Naive B cell (primary cell): ENCODE data around the gene PPIL1. TPM values are rescaled to one million over a fixed set of nuclear protein-coding genes. Genes with fewer than 3 reads are reported as not detected.

Experiments
- ATAC-seq, 2 donors: fragments of 150-1000 bp; cut with Tn5 transposase; 2 replicates each; pipeline ENCODE4 v1.10.0; 2021; ENCODE audit warnings: low read depth in 2 of 2, mild to moderate bottlenecking in 2 of 2, moderate library complexity in 2 of 2
- DNase-seq: peaks from one replicate; pipeline ENCODE4 v3.0.0; 2022
- H3K27ac Mint-ChIP-seq, 6 donors: one replicate each; pipeline ENCODE4 v1.8.0; 2020 to 2022; ENCODE audit warnings: mild to moderate bottlenecking in 6 of 6, mixed read lengths in 6 of 6, moderate library complexity in 5 of 6, inconsistent platforms in 2 of 6
- H3K27me3 Mint-ChIP-seq, 3 donors: one replicate each; pipeline ENCODE4 v1.8.0; 2021 to 2022; ENCODE audit warnings: mixed read lengths in 3 of 3, mild to moderate bottlenecking in 1 of 3
- H3K36me3 Mint-ChIP-seq, 2 donors: one replicate each; pipeline ENCODE4 v1.8.0; 2020 to 2022; ENCODE audit warnings: mixed read lengths in 2 of 2, inconsistent platforms in 1 of 2, mild to moderate bottlenecking in 1 of 2
- H3K4me1 Mint-ChIP-seq, 3 donors: one replicate each; pipeline ENCODE4 v1.8.0; 2020 to 2022; ENCODE audit warnings: mixed read lengths in 3 of 3, inconsistent platforms in 1 of 3, mild to moderate bottlenecking in 1 of 3, moderate library complexity in 1 of 3
- H3K4me3 Mint-ChIP-seq, 8 donors: one replicate each; pipeline ENCODE4 v1.8.0; 2020 to 2022; ENCODE audit warnings: mild to moderate bottlenecking in 8 of 8, mixed read lengths in 8 of 8, moderate library complexity in 8 of 8, inconsistent platforms in 2 of 8
- H3K9me3 Mint-ChIP-seq, 7 donors: one replicate each; pipeline ENCODE4 v1.8.0; 2020 to 2022; ENCODE audit warnings: mixed read lengths in 7 of 7, mild to moderate bottlenecking in 5 of 7, inconsistent platforms in 2 of 7, moderate library complexity in 1 of 7
- polyA plus RNA-seq, 6 donors: library from polyadenylated mRNA; unstranded; fragments of 300-500 nt; fragmentation: Illumina TruSeq; gene quantifications; one replicate each; pipeline ENCODE4 v1.2.3, GENCODE V29; 2021; ENCODE audit warnings: low read depth in 6 of 6

The PPIL1 gene
- 10 to 100 TPM in 2 of 6 donors, 1 to 10 TPM in 4; 4.9 to 12.2 (median 6.8) TPM for polyA plus RNA-seq

DNA sequence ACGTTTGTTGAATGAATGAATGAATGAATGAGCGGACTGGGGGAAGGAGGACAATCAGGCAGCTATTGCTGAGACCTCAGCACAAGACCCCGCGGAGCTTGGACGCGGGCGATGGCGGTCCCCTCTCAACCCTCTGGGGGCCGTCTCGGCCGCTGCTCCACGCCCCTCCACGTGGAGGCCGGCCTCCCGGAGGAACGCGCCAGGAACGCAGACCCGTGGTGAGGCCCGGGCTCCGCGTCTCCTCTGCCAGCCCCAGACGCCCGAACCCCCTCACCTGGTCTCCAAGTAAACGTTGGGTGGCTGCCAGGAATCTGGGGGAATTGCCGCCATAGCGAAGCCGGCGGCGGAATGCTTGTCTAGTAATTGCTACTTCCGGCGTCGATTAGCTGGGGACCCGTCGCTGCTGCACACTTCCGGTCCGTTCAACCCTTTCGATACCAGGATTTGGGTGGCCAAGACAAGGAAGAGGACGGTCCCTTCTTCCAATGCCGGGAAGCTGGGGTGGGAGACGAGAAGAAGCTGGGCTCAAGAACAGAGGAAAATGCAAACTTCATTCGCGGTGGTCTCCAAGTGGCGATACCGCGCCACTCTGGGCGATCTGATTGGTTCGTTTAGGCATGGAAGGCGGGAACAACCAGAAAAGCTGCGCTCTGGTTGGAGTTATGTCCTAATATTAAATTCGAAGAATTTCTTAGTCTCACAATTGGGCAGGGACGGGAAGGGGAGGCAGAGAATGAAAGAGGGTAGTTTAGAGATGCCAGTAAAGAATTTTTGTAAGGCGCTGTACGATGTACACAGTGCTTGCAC is at the start of gene PPIL1:
TSS of gene PPIL1 (minus strand) at position 361 of the 807 bp plus-strand sequence. CDS start at position 330, 31 bp downstream.
- H3K4me3 Mint-ChIP-seq = peak within 1 kb of the TSS; percentile 92 to 99 (median 97)
- peak within 1 kb of the TSS; percentile 83 to 98 (median 97) for H3K27ac Mint-ChIP-seq

DNA sequence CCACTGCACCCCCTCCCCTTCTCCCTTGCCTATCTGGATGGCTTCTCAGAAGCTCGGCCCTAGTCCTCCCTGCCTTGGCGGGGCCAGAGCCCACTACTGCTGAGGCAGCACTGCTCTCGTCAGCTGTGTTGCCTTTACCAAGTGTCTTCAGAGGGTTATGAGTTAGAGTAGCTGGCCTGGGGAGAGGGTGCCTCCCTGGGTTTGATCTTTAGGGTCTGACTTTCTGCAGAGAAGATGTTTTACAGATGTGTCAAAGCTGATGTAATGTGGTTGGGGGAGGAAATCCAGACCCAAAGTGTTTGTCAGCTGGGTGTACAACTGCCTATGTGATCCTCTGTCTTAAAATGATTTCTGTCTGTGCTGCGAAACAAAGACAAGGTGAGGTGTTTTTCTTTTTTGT is 49.5 kb upstream of the PPIL1 start:
- H3K4me3 Mint-ChIP-seq = no peak overlapping the region
- DNase-seq (no peak), ATAC-seq (no peak)
- H3K27me3 Mint-ChIP-seq = no peaks in the 10 kb centered on the region
- peaks cover 12 to 14% of the 10 kb centered on the region in 2 donors for H3K36me3 Mint-ChIP-seq
- peak overlapping the region in 2 of 6 donors; percentile 18 to 65 for H3K27ac Mint-ChIP-seq
- H3K9me3 Mint-ChIP-seq = no peaks in the 10 kb centered on the region
- H3K4me1 Mint-ChIP-seq = peaks cover 4 to 8% (median 6%) of the 10 kb centered on the region in 3 donors

More for the DNA sequence above, at the start of gene PPIL1:
- DNase-seq (peak; percentile 88), ATAC-seq (peak; percentile 88 to 89)
- no peaks in the 10 kb centered on the region for H3K9me3 Mint-ChIP-seq
- H3K4me1 Mint-ChIP-seq = peaks cover 19 to 39% (median 32%) of the 10 kb centered on the region in 3 donors
- peaks cover 0 to 8% of the 10 kb centered on the region in 2 donors for H3K36me3 Mint-ChIP-seq
- peaks cover 0 to 12% (median 7%) of the 10 kb centered on the region in 3 donors for H3K27me3 Mint-ChIP-seq

- peaks cover 23% of the 10 kb centered on the region in 2 donors for H3K36me3 Mint-ChIP-seq
- no peaks in the 10 kb centered on the region for H3K9me3 Mint-ChIP-seq
- DNase-seq (no peak), ATAC-seq (no peak)
- no peaks in the 10 kb centered on the region for H3K27me3 Mint-ChIP-seq
- no peaks in the 10 kb centered on the region for H3K4me1 Mint-ChIP-seq
- no peak overlapping the region for H3K4me3 Mint-ChIP-seq
- H3K27ac Mint-ChIP-seq = no peak overlapping the region
These were observed 45.9 kb upstream of the PPIL1 start for GRCh38 chr6:36920546-36920945.

- Mint-ChIP-seq H3K4me3 (no peak overlapping the region), H3K27me3 (no peaks in the 10 kb centered on the region), H3K4me1 (no peaks in the 10 kb centered on the region), H3K9me3 (no peaks in the 10 kb centered on the region), H3K27ac (peak overlapping the region in 1 of 6 donors; percentile 58), H3K36me3 (peaks cover 23 to 25% of the 10 kb centered on the region in 2 donors)
- DNase-seq = no peak
- no peak for ATAC-seq
These were observed 45.4 kb upstream of the PPIL1 start for GRCh38 chr6:36920049-36920448.

GRCh38 chr6:36917541-36918193 is 43.1 kb upstream of the PPIL1 start:
- H3K4me3 Mint-ChIP-seq = no peak overlapping the region
- H3K27me3 Mint-ChIP-seq = no peaks in the 10 kb centered on the region
- H3K27ac Mint-ChIP-seq = no peak overlapping the region
- DNase-seq = no peak
- ATAC-seq = no peak
- H3K9me3 Mint-ChIP-seq = no peaks in the 10 kb centered on the region
- peaks cover 3 to 4% (median 4%) of the 10 kb centered on the region in 3 donors for H3K4me1 Mint-ChIP-seq
- peaks cover 15 to 28% of the 10 kb centered on the region in 2 donors for H3K36me3 Mint-ChIP-seq

GRCh38 chr6:36916126-36916525 is 41.5 kb upstream of the PPIL1 start:
- DNase-seq = no peak
- no peak for ATAC-seq
- no peak overlapping the region for H3K4me3 Mint-ChIP-seq
- no peaks in the 10 kb centered on the region for H3K27me3 Mint-ChIP-seq
- H3K4me1 Mint-ChIP-seq = peaks cover 14 to 16% (median 16%) of the 10 kb centered on the region in 3 donors
- no peaks in the 10 kb centered on the region for H3K9me3 Mint-ChIP-seq
- H3K36me3 Mint-ChIP-seq = peaks cover 15 to 28% of the 10 kb centered on the region in 2 donors
- peak overlapping the region in 2 of 6 donors; percentile 36 to 68 for H3K27ac Mint-ChIP-seq

DNA sequence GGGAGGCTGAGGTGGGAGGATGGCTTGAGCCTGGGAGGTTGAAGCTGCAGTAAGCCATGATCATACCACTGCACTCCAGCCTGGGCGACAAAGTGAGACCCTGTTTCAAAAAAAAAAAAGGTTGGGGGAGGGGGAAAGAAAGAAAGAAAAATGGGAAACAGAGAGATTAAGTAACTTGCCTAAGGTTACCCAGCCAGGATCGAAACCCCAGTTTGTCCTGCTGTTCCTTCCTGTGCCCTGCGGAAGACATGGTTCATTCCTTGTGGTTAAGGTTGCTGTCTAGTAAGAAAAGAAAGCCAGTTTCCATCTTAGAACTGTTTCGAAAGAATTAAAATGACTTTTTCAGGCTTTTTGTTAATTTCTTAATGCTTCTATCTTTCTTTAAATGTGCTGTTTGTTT is 41.0 kb upstream of the PPIL1 start:
- no peaks in the 10 kb centered on the region for H3K27me3 Mint-ChIP-seq
- ATAC-seq (no peak), DNase-seq (no peak)
- no peak overlapping the region for H3K4me3 Mint-ChIP-seq
- no peaks in the 10 kb centered on the region for H3K9me3 Mint-ChIP-seq
- H3K36me3 Mint-ChIP-seq = peaks cover 15 to 28% of the 10 kb centered on the region in 2 donors
- H3K27ac Mint-ChIP-seq = no peak overlapping the region
- peaks cover 14 to 16% (median 16%) of the 10 kb centered on the region in 3 donors for H3K4me1 Mint-ChIP-seq

DNA sequence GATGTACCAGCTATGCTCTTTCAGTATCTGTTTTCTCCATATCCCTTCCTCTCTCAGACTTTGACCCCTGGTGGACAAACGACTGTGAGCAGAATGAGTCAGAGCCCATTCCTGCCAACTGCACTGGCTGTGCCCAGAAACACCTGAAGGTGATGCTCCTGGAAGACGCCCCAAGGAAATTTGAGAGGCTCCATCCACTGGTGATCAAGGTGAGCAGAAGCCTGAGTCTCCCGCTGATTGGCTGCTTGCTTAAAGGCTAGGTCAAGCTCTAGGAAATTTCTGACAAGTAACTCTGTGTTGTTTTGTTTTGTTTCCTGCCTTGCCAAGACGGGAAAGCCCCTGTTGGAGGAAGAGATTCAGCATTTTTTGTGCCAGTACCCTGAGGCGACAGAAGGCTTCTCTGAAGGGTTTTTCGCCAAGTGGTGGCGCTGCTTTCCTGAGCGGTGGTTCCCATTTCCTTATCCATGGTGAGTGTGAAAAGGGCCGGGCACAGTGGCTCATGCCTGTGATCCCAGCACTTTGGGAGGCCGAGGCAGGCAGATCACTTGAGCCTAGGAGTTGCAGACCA is 39.7 kb upstream of the PPIL1 start:
- ATAC-seq (no peak), DNase-seq (no peak)
- H3K27ac Mint-ChIP-seq = peak overlapping the region in 1 of 6 donors; percentile 89
- H3K4me1 Mint-ChIP-seq = peaks cover 14 to 16% (median 16%) of the 10 kb centered on the region in 3 donors
- peaks cover 11 to 18% of the 10 kb centered on the region in 2 donors for H3K36me3 Mint-ChIP-seq
- no peaks in the 10 kb centered on the region for H3K27me3 Mint-ChIP-seq
- no peak overlapping the region for H3K4me3 Mint-ChIP-seq
- no peaks in the 10 kb centered on the region for H3K9me3 Mint-ChIP-seq

DNA sequence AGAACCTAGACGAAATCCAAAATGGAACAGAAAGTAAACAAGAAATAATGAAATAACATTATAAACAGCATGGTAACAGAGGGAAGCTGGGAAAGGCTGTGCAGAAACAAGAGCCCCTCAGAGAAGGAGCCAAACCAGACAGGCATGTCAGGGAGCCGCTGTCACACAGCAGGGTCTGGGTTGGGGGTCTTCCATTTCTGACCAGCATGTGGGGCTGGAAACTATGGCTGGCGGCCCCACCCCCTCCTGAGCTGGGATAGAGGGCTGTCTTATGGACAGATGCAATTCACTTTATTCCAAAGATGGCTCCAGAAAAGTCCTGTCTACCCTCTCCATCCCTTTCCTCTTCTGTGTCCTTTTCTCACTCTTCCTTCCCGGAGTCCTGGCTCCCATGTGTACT is 38.5 kb upstream of the PPIL1 start:
- H3K9me3 Mint-ChIP-seq = no peaks in the 10 kb centered on the region
- DNase-seq (no peak), ATAC-seq (no peak)
- peak overlapping the region in 2 of 6 donors; percentile 58 to 76 for H3K27ac Mint-ChIP-seq
- H3K4me3 Mint-ChIP-seq = no peak overlapping the region
- peaks cover 12 to 15% of the 10 kb centered on the region in 2 donors for H3K36me3 Mint-ChIP-seq
- H3K27me3 Mint-ChIP-seq = no peaks in the 10 kb centered on the region
- H3K4me1 Mint-ChIP-seq = peaks cover 16 to 18% (median 16%) of the 10 kb centered on the region in 3 donors

- Mint-ChIP-seq H3K27me3 (no peaks in the 10 kb centered on the region), H3K9me3 (no peaks in the 10 kb centered on the region), H3K36me3 (peaks cover 12 to 15% of the 10 kb centered on the region in 2 donors), H3K4me3 (peak overlapping the region in 2 of 8 donors; percentile 59 to 66), H3K27ac (peak overlapping the region in 3 of 6 donors; percentile 13 to 67 (median 50)), H3K4me1 (peaks cover 16 to 18% (median 16%) of the 10 kb centered on the region in 3 donors)
- ATAC-seq (peak; percentile 25 to 28), DNase-seq (no peak)
These were observed 38.0 kb upstream of the PPIL1 start for GRCh38 chr6:36912586-36912985.

- H3K27me3 Mint-ChIP-seq = no peaks in the 10 kb centered on the region
- peak; percentile 7 for DNase-seq
- ATAC-seq = peak in 1 of 2 donors; percentile 65
- no peaks in the 10 kb centered on the region for H3K9me3 Mint-ChIP-seq
- peak overlapping the region in 5 of 6 donors; percentile 50 to 94 (median 75) for H3K27ac Mint-ChIP-seq
- peak overlapping the region in 4 of 8 donors; percentile 18 to 59 (median 42) for H3K4me3 Mint-ChIP-seq
- peaks cover 12 to 15% of the 10 kb centered on the region in 2 donors for H3K36me3 Mint-ChIP-seq
- H3K4me1 Mint-ChIP-seq = peaks cover 16 to 18% (median 18%) of the 10 kb centered on the region in 3 donors
These were observed 37.4 kb upstream of the PPIL1 start for GRCh38 chr6:36912030-36912454.

GRCh38 chr6:36908747-36909146 is 34.1 kb upstream of the PPIL1 start:
- DNase-seq (no peak), ATAC-seq (no peak)
- Mint-ChIP-seq H3K27ac (peak overlapping the region in 1 of 6 donors; percentile 78), H3K4me3 (no peak overlapping the region), H3K36me3 (peaks cover 5 to 17% of the 10 kb centered on the region in 2 donors), H3K4me1 (peaks cover 15 to 18% (median 16%) of the 10 kb centered on the region in 3 donors), H3K9me3 (no peaks in the 10 kb centered on the region), H3K27me3 (no peaks in the 10 kb centered on the region)

DNA sequence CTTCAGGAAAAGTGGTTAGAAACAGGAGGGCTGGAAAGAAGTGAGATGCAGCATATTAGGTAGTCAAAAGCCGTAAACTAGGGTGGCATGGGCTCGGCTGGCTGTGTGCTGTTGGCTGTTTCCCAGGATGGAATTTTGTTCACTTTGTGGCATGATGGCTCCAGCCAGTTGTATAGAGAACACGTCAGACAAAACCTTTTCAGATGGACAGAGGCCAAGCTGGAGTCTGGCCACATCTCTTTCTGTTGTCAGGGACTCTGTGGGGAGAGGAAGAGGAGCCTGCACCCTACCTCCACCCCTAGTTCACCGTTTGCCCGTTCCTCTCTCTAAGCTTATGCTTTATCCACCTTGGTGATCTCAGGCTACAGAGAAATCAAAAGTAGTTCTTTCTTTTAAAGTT is 33.2 kb upstream of the PPIL1 start:
- Mint-ChIP-seq H3K4me3 (no peak overlapping the region), H3K36me3 (peaks cover 8 to 17% of the 10 kb centered on the region in 2 donors), H3K9me3 (no peaks in the 10 kb centered on the region), H3K27ac (peak overlapping the region in 2 of 6 donors; percentile 4 to 30), H3K27me3 (no peaks in the 10 kb centered on the region), H3K4me1 (peaks cover 13 to 16% (median 15%) of the 10 kb centered on the region in 3 donors)
- DNase-seq = no peak
- ATAC-seq = no peak
